GM23338 (cell line): Measurements from ENCODE around the gene DLGAP4. TPM values are rescaled to one million over a fixed set of nuclear protein-coding genes. Genes with fewer than 3 reads are reported as not detected.

Experiments
- ATAC-seq: fragments of 200-7000 bp; cut with Tn5 transposase; 3 replicates; pipeline ENCODE4 v1.9.1; 2020
- DNase-seq: peaks from one replicate; pipeline ENCODE4 v3.0.0-alpha.2; 2015; ENCODE audit warnings: low spot score
- H2AFZ ChIP-seq: fragments of 200-600 bp; sonication (generic); 2 replicates; pipeline ENCODE4 v1.8.0; 2016; ENCODE audit warnings: antibody characterized with exemption, mild to moderate bottlenecking, moderate library complexity
- H3F3A ChIP-seq: fragments of 200-600 bp; sonication (generic); replicated peaks from 2 replicates; pipeline ENCODE4 v1.8.0; 2017; ENCODE audit warnings: antibody characterized with exemption, mixed run types, low read depth
- H3K27ac ChIP-seq: fragments of 200-600 bp; sonication (generic); 2 replicates; pipeline ENCODE4 v1.6.1; 2016; ENCODE audit warnings: low read depth
- H3K27me3 ChIP-seq: fragments of 200-600 bp; sonication (generic); 2 replicates; pipeline ENCODE4 v1.8.0; 2016; ENCODE audit warnings: mild to moderate bottlenecking, mixed run types, moderate library complexity; ENCODE audit not compliant: insufficient read depth
- H3K36me3 ChIP-seq: fragments of 200-600 bp; sonication (generic); 2 replicates; pipeline ENCODE4 v1.8.0; 2016; ENCODE audit warnings: mild to moderate bottlenecking; ENCODE audit not compliant: insufficient read depth
- H3K4me1 ChIP-seq: fragments of 200-600 bp; sonication (generic); 2 replicates; pipeline ENCODE4 v1.8.0; 2016; ENCODE audit warnings: mild to moderate bottlenecking, moderate library complexity; ENCODE audit not compliant: insufficient read depth
- H3K4me2 ChIP-seq: fragments of 200-600 bp; sonication (generic); 2 replicates; pipeline ENCODE4 v1.7.1; 2017; ENCODE audit warnings: mixed run types
- H3K4me3 ChIP-seq: fragments of 200-600 bp; sonication (generic); 2 replicates; pipeline ENCODE4 v1.6.1; 2016; ENCODE audit warnings: mixed run types
- H3K79me2 ChIP-seq: fragments of 200-600 bp; sonication (generic); replicated peaks from 2 replicates; pipeline ENCODE4 v1.8.0; 2017; ENCODE audit warnings: mild to moderate bottlenecking; ENCODE audit not compliant: insufficient read depth
- H3K9me2 ChIP-seq: fragments of 200-600 bp; sonication (generic); 2 replicates; pipeline ENCODE4 v1.8.0; 2017; ENCODE audit not compliant: insufficient read depth
- H4K20me1 ChIP-seq: fragments of 200-600 bp; sonication (generic); replicated peaks from 2 replicates; pipeline ENCODE4 v1.8.0; 2017; ENCODE audit warnings: mild to moderate bottlenecking; ENCODE audit not compliant: insufficient read depth
- H3K27ac Mint-ChIP-seq: 2 replicates; pipeline ENCODE4 v1.8.0; 2020; ENCODE audit warnings: inconsistent platforms, mild to moderate bottlenecking, moderate library complexity, mixed read lengths
- H3K27me3 Mint-ChIP-seq: 3 replicates; pipeline ENCODE4 v1.8.0; 2022; ENCODE audit warnings: low read depth, mild to moderate bottlenecking, moderate library complexity, mixed read lengths, inconsistent platforms; ENCODE audit not compliant: insufficient read depth, poor library complexity
- H3K36me3 Mint-ChIP-seq: 3 replicates; pipeline ENCODE4 v1.8.0; 2021; ENCODE audit warnings: low read depth, mild to moderate bottlenecking, inconsistent platforms, moderate library complexity, mixed read lengths
- H3K4me1 Mint-ChIP-seq: 3 replicates; pipeline ENCODE4 v1.8.0; 2020; ENCODE audit warnings: mild to moderate bottlenecking, inconsistent platforms, mixed read lengths
- H3K4me3 Mint-ChIP-seq: 3 replicates; pipeline ENCODE4 v1.8.0; 2021; ENCODE audit warnings: moderate library complexity, mild to moderate bottlenecking, inconsistent platforms, mixed read lengths
- H3K9me3 Mint-ChIP-seq: 3 replicates; pipeline ENCODE4 v1.8.0; 2020; ENCODE audit warnings: moderate library complexity, mild to moderate bottlenecking, inconsistent platforms, mixed read lengths
- CREB1 ChIP-seq: fragments of 250-450 bp; sonication (Bioruptor Pico); IDR thresholded peaks from 2 replicates; pipeline ENCODE4 v1.5.0; 2020; ENCODE audit warnings: low read depth, mild to moderate bottlenecking, moderate library complexity
- CTCF ChIP-seq, 2 experiments: fragments of 200-600 bp in 1 of 2; sonication (generic) in 1 of 2; conservative IDR thresholded peaks; 2 replicates each; pipeline versions ENCODE4 v1.5.1 to v1.6.1; 2016 to 2017; ENCODE audit warnings: antibody characterized with exemption in 2 of 2, low read depth in 2 of 2, mild to moderate bottlenecking in 2 of 2, moderate library complexity in 1 of 2
- ETS1 ChIP-seq: IDR thresholded peaks from 2 replicates; pipeline ENCODE4 v1.6.1; 2016; ENCODE audit warnings: antibody characterized with exemption
- EZH2 ChIP-seq: fragments of 200-600 bp; sonication (generic); IDR thresholded peaks from one replicate; pipeline ENCODE4 v1.8.0; 2017; ENCODE audit warnings: antibody characterized with exemption, mild to moderate bottlenecking, low read depth; ENCODE audit not compliant: unreplicated experiment
- EZH2phosphoT487 ChIP-seq: fragments of 200-600 bp; sonication (generic); IDR thresholded peaks from one replicate; pipeline ENCODE4 v1.8.1; 2018; ENCODE audit warnings: antibody characterized with exemption; ENCODE audit not compliant: unreplicated experiment
- JUNB ChIP-seq: IDR thresholded peaks from one replicate; pipeline ENCODE4 v1.6.1; 2016; ENCODE audit warnings: antibody characterized with exemption; ENCODE audit not compliant: unreplicated experiment
- NANOG ChIP-seq: IDR thresholded peaks from 2 replicates; pipeline ENCODE4 v1.6.1; 2016; ENCODE audit warnings: antibody characterized with exemption, borderline replicate concordance
- POLR2AphosphoS5 ChIP-seq: IDR thresholded peaks from 2 replicates; pipeline ENCODE4 v1.6.1; 2016; ENCODE audit warnings: antibody characterized with exemption, low read depth
- REST ChIP-seq: IDR thresholded peaks from one replicate; pipeline ENCODE4 v1.6.1; 2018; ENCODE audit warnings: antibody characterized with exemption; ENCODE audit not compliant: unreplicated experiment
- STAT1 ChIP-seq: IDR thresholded peaks from one replicate; pipeline ENCODE4 v1.6.1; 2016; ENCODE audit warnings: antibody characterized with exemption; ENCODE audit not compliant: unreplicated experiment
- ZNF114 ChIP-seq: fragments of 250-450 bp; sonication (Bioruptor Pico); IDR thresholded peaks from 2 replicates; pipeline ENCODE4 v1.5.0; 2020; ENCODE audit warnings: mild to moderate bottlenecking, moderate library complexity
- ZNF331 ChIP-seq: fragments of 250-450 bp; sonication (Bioruptor Pico); IDR thresholded peaks from 2 replicates; pipeline ENCODE4 v1.5.0; 2020; ENCODE audit warnings: low read depth, mild to moderate bottlenecking, moderate library complexity
- polyA plus RNA-seq: library from polyadenylated mRNA; unstranded; fragments of >200 nt; fragmentation: Nextera tagmentation; extraction: Ambion mirVana; gene quantifications from 2 replicates; pipeline ENCODE4 v1.2.1, GENCODE V29; 2016
- total RNA-seq: library from RNA; depleted of rRNA; stranded (reverse); fragments of >200 nt; shearing (Covaris generic); gene quantifications from 2 replicates; pipeline ENCODE4 v1.2.3, GENCODE V29; 2014

Gene DLGAP4
- total and polyA plus RNA-seq, 2 experiments from 2014 or later = 46.1 to 52.2 TPM

GRCh38 chr20:36519012-36519719 lies 213.0 kb downstream of the DLGAP4 start (continued):
- TF ChIP-seq CTCF (conservative IDR thresholded peaks at IDR 0.05; ENCODE audit: low read depth in 2 of 2) (no peak), ETS1 (no peak), POLR2AphosphoS5 (no peak), JUNB (no peak)

- ATAC-seq = no peak
- Mint-ChIP-seq H3K36me3 (peaks cover 22% of the 10 kb centered on the region; the same call in 2 of the 3 replicates), H3K9me3 (no peaks in the 10 kb centered on the region), H3K4me3 (no peak overlapping the region), H3K27me3 (peaks cover 2% of the 10 kb centered on the region), H3K27ac (no peak overlapping the region), H3K4me1 (no peaks in the 10 kb centered on the region)
- DNase-seq = no peak
- H3K4me1 ChIP-seq = no peaks in the 10 kb centered on the region
- no peaks in the 10 kb centered on the region for H3K27me3 ChIP-seq
- H3F3A ChIP-seq = peaks cover 9% of the 10 kb centered on the region; the same call in 1 of the 2 replicates
- no peaks in the 10 kb centered on the region for H3K9me2 ChIP-seq
- no peak overlapping the region for H3K27ac ChIP-seq
- peaks cover 8% of the 10 kb centered on the region; the same call in 1 of the 2 replicates for H3K36me3 ChIP-seq
- H3K79me2 ChIP-seq = no peaks in the 10 kb centered on the region
- H4K20me1 ChIP-seq = peaks cover 13% of the 10 kb centered on the region; the same call in 1 of the 2 replicates
- no peak overlapping the region for H2AFZ ChIP-seq
- no peak overlapping the region for H3K4me3 ChIP-seq
- H3K4me2 ChIP-seq = no peak overlapping the region
- TF ChIP-seq NANOG (no peak), POLR2AphosphoS5 (no peak), CREB1 (CRISPR knock-in tag) (no peak), ZNF114 (CRISPR knock-in tag) (no peak), EZH2 (no peak), EZH2phosphoT487 (no peak), CTCF (conservative IDR thresholded peaks at IDR 0.05; ENCODE audit: low read depth in 2 of 2) (no peak), ETS1 (no peak), ZNF331 (CRISPR knock-in tag) (no peak), STAT1 (no peak), JUNB (no peak), REST (no peak)
Observed at GRCh38 chr20:36519944-36520343, 213.8 kb downstream of the DLGAP4 start.
